GM18519 (cell line): ENCODE measurements around the gene IL4.
A peak's percentile ranks its signal among the peaks of the same experiment; 100 is the strongest.

ENCODE experiments used
- ATAC-seq: cut with Tn5 transposase; IDR thresholded peaks from one replicate; pipeline ENCODE4 v1.9.1; 2021; ENCODE audit warnings: mild to moderate bottlenecking, moderate library complexity; ENCODE audit not compliant: unreplicated experiment, low FRiP score

Gene IL4

DNA sequence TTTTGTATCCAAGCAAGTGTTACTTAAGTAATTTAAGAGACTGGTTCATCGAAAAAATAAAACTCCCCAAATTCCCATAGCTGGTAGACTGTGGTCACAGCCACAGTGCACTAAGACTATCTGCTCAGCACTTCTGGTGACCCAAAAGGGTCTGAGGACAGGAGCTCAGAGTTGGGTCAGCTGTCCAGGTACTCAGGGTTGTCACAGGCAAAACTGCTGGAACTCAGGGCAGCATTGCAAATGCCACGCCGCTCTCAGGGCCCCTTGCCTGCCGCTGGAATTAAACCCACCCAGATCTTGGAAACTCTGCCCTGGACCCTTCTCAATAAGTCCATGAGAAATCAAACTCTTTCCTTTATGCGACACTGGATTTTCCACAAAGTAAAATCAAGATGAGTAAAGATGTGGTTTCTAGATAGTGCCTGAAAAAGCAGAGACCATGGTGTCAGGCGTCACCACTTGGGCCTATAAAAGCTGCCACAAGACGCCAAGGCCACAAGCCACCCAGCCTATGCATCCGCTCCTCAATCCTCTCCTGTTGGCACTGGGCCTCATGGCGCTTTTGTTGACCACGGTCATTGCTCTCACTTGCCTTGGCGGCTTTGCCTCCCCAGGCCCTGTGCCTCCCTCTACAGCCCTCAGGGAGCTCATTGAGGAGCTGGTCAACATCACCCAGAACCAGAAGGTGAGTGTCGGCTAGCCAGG lies 16.0 kb upstream of the IL4 start, which contains the start of gene IL13:
Gene IL13, plus strand, starts transcription at position 498 of the 705 bp plus-strand sequence. Its CDS starts 14 bp downstream, at position 512.
- no peak for ATAC-seq

DNA sequence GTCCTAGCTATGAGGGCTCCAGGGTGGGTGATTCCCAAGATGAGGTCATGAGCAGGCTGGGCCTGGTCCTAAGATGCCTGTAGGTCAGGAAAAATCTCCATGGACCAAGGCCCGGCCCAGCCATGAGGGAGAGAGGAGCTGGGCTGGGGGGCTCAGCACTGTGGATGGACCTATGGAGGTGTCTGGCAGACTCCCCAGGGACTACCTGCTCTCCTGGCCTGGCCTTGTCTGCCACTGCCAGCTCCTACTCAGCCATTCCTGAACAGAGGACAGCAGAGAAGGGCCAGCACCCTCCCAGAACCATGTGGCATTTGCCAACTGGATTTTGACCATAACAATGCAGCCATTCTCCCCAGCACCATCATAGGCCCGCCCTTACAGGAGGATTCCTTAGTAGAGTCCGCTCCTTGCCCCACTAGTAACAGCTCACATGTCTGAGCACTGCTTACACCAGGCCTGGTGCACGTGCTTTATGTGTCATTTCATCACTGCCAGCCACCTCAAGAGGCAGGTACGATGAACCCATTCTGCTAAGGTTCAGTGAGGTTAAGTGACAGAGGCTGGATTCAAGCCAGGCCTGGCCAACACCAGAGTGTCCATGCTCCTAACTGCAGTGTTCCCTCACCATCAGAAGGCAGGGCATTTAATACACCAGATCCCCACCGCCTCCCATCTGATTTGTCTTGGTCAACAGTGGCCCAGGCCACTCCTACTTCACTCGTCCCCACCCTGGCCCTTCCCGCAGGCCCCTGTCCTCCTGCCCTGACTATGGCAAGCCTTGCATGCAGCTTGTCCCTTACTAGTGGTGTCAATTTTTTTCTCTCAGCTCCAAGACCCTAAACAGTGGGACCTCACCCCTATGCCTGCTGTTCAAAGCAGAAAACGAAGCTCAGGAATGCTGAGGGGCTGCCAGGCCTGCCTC lies 15.1 kb upstream of the IL4 start:
- no peak for ATAC-seq

DNA sequence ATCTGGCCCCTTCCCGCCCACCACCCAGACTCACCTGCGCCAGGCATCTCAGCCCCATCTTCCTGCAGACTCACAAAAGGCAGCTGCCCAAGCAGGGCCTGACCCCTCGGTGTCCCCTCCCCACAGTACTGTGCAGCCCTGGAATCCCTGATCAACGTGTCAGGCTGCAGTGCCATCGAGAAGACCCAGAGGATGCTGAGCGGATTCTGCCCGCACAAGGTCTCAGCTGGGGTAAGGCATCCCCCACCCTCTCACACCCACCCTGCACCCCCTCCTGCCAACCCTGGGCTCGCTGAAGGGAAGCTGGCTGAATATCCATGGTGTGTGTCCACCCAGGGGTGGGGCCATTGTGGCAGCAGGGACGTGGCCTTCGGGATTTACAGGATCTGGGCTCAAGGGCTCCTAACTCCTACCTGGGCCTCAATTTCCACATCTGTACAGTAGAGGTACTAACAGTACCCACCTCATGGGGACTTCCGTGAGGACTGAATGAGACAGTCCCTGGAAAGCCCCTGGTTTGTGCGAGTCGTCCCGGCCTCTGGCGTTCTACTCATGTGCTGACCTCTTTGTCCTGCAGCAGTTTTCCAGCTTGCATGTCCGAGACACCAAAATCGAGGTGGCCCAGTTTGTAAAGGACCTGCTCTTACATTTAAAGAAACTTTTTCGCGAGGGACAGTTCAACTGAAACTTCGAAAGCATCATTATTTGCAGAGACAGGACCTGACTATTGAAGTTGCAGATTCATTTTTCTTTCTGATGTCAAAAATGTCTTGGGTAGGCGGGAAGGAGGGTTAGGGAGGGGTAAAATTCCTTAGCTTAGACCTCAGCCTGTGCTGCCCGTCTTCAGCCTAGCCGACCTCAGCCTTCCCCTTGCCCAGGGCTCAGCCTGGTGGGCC lies 13.9 kb upstream of the IL4 start:
- no peak for ATAC-seq

DNA sequence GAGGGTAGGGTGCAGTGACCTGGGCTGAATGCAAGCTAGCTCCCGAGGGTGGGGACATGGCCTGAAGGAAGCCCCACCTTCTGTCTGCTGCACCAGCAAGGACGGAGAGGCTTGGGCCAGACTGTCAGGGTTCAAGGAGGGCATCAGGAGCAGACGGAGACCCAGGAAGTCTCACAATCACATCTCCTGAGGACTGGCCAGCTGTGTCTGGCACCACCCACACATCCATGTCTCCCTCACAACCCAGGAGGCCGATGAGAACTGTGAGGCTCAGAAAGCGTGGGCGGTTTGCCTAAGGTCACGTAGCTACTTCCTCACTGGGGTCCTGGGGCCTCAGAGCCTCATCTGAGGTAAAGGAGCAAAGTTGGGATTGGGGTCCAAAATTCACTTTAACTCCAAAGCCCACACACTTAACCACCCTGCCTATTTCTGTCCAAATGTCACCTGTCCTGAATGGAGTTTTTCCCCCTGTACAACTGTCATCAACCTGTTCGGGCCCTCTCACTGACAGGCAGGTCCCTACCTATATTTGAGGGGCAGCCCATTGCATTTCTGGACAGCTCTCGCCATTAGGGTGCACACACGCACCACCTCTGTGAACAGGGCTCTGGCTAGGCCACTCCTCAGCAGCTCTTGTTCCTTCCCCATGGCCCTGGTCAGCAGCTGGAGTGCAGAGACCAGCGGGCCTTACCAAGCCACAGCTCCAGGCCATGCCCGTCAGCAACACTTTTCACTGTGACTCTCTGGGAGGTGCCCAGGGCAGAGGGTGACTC lies 12.4 kb upstream of the IL4 start:
- ATAC-seq = no peak

DNA sequence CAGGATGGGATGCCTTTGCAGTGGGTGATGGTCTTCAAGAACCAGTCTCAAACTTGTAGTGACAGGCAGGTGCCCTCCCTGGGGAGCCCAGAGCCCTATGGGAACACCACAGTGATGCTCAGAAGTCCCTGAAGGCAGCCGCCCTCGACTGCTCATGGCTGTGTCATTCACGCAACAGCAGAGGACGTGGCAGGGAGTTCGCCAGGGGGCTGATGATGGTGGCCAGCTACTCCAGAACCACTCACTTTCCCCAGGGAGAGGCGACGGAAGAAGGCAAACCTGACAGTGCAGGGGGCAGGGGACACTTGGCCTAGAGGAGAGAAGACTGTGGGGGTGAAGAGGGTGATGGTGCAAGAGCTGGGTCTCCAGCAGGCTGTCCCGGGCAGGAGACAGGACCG lies 11.8 kb upstream of the IL4 start:
- ATAC-seq = no peak

DNA sequence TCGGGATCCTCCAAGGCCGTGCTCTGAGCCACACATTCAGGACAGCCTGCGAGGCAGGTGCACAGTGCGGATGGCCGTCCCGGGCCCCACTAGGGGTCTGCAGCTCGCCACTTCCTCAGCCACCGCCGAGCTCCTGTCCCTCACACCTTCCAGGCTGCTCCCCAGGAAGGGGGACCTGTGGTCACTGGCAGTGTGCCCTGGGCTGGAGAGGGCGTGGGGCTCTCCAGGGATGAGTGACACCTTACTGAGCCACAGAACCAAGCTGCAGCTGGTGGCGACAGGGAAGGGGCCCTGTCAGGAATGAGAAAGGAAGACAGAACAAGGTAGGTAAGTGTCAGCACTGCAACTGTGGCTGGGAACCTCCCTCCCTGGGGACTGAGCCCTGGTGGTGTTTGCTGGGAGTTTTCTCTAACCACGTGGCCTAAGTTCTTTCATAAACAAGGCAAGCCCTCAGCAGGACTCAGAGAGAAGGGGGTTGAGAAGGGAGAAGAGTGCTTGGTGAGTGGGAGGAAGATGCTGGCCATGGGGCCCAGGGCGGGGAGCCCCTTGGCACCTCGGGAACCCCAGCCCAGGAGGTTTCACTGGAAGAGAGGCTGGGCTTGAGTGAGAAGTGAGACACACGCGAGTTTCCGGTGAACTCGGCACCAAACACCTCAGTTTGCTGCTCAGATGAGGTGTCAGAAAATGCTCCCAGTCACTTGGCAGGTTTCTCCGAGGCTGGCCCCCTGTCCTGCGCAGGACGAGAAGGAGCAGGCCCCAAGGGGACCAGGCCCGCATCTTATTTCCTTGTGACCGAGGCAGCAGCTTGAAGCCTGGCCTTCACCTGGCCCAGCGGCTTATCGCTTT lies 10.6 kb upstream of the IL4 start:
- ATAC-seq = peak; percentile 53

DNA sequence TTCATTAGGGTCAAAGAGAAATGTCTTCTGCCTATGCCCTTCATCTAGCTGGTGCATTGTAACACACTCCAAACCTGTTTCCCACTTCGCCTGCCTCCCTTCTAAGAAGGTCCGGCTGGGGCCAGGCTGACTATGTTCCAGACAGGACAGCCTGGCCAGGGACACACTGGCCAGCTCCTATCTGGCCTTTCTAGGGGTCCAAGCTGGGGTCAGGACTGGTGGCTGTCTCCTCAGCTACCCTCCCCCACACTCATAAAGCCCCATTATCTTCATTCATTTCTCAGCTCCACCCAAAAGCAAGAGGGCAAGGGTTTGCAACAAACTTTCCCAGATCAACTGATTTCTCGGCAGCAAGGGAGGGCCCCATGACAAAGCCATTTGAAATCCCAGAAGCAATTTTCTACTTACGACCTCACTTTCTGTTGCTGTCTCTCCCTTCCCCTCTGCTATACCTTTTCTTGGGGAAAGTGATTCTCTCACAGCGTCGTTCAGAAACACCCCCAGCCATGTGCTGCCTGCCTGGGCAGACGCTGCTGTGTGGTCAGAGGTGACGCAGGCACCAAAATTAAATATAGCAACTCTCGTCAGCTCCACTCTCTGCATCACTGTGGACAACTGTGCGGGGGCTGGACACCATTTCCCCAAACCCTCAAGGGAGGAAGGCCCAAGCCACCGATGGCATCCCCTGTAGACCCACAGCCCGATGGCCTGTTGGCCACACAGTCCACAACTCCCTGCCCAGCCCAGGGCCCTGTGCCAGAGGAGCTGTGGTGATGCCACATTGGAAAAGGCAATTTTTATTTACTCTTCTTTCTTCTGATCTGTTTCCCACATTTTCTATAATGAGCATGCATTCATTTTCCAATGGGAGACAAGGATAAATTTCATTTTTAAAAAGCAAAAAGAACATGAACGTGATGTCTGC lies 9.8 kb upstream of the IL4 start:
- peak; percentile 33 for ATAC-seq

DNA sequence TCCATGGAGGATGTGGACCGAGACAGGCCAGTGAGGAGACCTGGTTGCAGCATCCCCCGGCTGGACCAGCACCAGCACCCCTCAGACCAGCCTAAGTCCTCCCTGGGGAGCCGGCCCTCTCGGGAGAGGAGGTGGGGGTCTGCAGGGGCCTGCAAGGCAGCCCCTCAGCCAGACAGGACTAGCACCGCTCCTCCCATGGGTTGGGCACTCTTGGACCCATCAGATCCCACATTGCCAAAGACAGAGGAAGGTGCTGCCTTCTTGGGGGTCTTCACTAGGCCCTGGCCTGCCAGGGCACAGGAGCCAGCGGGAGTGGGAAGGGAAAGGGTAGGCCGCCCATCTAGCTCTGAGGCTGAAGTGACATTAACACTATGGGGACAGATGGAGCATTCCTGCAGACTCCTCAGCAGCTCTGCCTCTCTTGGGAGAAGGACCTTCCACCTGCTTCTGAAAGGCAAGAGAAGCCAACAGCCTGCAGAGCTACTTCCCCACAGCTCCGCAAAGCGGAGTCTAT lies 9.0 kb upstream of the IL4 start:
- no peak for ATAC-seq

DNA sequence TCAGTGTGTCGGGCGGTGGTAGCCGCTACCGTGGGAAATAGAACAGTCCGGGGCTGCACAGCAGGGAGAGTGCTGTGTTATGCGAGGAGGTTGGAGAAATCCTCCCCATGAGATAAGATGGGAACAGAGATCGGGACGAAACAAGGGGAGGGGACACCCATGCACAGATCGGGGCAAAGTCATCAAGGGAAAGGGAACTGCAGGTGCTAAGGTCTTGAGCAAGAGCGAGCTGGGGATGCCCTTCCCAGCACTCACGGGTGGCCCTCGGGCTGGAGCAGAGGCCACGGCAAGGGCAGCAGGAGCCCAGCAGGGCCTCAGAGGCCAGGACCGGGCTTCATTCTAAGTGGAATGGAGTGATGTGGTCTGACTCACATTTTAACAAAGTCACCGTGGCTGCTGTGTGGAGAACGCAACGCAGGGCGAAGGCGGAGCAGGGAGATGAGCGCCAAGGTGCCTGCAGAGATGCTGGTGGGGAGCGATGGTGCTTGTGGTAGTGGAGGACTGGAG lies 8.2 kb upstream of the IL4 start:
- no peak for ATAC-seq

DNA sequence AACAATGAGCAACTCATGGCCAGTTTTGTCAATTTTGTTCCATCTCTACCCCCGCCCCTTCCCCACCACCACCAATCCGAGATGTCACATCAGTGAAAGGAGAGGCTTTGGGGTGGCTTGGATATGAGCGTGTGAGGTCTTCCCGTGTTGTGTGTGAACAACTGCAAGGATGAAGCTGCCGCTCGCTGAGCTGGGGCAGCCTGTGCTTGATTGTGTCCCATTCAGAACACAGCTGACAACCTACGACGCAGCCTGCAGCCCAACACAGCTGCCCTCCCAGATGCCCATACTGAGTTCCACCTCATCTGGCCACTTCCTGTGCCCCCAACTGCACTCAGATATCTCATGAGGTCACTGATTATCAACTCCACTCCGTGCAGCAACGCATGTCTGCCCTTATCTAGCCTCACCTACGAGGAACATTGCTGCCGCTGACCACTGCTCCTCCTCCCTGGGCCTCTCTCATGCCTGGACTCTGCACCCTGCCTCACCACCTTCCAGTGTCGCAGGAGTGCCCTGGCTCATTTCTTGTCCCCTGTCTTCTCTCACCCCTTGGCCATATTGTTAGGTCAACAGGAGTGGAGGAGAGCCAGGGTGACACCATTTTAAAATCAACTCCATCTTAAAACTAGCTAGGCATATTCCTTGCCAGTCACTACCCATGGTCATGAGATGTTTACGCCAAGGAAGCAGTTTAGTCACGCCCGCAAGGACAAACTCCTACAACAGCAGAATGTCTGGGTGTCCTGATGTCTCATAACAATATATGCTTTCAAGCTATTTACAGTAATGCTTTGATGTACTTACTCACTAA lies 7.3 kb upstream of the IL4 start:
- no peak for ATAC-seq

DNA sequence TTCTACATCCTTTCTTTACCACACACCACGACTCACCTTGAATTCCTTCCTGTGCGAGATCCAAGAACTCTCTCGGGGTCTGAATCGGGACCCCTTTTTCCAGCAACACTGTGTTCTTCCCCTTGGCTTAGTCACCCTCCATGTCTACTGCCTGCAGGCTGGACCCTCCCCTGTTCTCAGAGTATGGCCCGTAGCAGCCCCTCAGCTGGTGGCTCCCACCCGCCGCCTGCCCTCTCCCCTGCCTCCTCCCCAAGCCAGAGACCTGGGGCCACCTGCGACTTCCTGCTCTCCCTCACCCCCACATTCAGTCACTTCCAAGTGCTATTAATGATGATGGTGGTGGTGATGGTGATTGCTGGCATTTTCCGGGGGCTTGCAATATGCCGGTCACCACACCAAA lies 6.5 kb upstream of the IL4 start:
- ATAC-seq = no peak

DNA sequence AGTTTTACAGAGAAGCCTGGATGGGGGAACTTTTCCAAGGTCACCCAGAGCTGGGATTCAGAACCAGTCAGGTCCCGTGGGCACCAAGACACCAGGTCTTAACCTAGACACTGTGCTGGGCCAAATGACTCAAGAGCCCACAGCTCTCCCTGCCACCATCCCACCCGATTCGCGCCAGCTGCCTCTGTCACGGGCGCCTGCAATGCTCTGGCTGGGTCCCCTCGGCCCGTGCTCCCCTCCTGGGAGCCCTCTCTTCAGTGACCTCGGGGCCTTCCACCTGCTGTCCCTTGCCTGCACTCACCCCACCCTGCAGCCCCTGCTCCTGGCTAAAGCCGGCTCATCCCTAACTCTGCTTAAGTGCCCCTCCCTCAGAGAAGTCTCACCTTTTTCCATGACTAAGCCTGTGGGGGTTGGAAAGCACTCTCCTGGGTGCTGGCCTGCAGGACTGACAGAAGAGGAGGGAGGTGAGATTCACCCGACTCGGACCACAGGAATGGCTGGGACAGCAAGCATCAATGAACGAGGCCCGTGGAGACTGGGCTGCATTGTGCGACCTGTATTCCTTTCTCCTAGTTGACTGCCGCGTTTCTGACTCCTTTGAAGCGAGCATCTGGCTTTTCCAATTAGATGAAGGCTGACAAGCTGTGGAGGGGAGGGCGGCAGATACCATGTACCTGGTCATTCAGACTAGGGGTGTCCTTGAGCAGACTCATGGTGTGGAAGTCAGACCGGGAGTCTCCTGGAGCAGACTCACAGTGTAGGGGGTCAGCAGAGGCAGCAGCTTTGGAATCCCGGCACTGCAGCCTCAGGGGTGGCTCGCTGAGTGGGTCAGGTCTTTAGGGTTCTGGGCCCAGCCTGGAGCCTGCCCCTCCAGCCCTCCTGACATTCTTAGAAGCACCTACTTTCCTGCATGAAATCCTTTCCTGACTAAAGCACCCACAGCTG lies 5.8 kb upstream of the IL4 start:
- no peak for ATAC-seq

DNA sequence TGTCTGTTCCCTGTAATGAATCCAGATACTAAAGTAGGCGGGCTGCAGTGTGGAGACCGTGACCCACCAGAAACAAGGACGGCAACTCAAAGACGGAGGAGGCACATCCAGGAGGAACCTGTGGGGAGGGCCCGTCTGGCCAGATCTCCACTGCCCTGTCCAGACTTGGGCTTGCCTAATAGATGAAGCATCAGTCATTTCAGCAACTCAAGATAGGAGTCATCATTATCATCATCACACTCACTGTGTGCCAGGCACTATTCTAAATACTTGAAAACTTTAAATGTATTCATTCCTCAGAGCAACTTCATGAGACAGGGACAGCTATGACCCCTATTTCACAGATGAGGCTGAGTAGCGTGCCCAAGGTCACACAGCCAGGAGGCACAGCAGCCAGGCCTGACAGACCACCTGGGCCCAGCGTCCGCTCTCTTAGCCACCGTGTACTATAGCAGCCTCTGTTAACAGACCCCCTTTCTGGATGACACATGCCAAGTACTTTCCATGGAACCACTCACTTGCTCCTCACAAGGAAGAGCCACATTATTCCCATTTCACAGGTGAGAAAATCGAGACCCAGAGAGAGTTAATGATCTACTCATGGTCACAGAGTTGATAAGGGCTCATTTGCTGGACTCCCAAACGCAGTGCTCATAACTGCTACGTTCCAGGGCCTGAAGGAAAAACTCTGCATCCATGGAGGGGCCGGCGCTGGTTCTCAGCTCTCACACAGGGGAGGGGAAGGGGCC lies 4.9 kb upstream of the IL4 start:
- ATAC-seq = no peak

DNA sequence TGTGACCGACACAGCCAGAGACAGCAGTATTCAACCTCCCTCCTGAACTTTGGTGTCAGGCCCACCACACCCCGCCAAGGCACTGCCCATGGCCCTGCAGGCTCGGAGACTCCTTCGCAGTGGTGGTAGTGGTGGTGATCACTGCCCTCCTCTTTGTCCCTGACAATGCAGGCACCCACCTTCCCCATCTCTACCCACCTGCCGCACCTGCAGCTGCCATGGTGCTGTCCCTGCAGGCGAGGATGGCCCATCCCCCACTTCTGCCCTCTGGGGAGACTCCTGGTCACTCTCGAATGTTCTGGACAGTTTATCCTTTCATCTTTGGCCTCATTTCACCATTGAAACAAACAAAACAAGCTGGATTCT lies 4.4 kb upstream of the IL4 start:
- ATAC-seq = no peak
